HEK293 (cell line): ENCODE results near the gene SNX8.

Experiments
- CTCF ChIP-seq: fragments of 450-650 bp; formaldehyde crosslinking; IDR thresholded peaks from 2 replicates; pipeline ENCODE4 v1.5.1; 2016; ENCODE audit warnings: missing biosample characterization, missing genetic modification characterization
- WT1 ChIP-seq: fragments of 450-650 bp; formaldehyde crosslinking; IDR thresholded peaks from 2 replicates; pipeline ENCODE4 v1.5.1; 2016; ENCODE audit warnings: missing biosample characterization, missing genetic modification characterization
- ZBTB11 ChIP-seq: fragments of 450-650 bp; formaldehyde crosslinking; conservative IDR thresholded peaks from 2 replicates; pipeline ENCODE4 v1.5.1; 2016; ENCODE audit warnings: low read depth, missing biosample characterization, missing genetic modification characterization
- ZNF23 ChIP-seq: fragments of 450-650 bp; formaldehyde crosslinking; IDR thresholded peaks from 2 replicates; pipeline ENCODE4 v1.5.1; 2016; ENCODE audit warnings: missing biosample characterization, missing genetic modification characterization, borderline replicate concordance
- ZNF423 ChIP-seq: fragments of 450-650 bp; formaldehyde crosslinking; IDR thresholded peaks from 2 replicates; pipeline ENCODE4 v1.5.1; 2016; ENCODE audit warnings: missing biosample characterization, missing genetic modification characterization

- TF ChIP-seq ZBTB11 (tag by site-specific recombination) (no peak), WT1 (tag by site-specific recombination) (no peak), CTCF (no peak), ZNF423 (tag by site-specific recombination) (no peak), ZNF23 (tag by site-specific recombination) (no peak)
Observed at GRCh38 chr7:2244404-2244995, 69.7 kb downstream of the SNX8 start.
